NCI-H1694 (cell line): ENCODE measurements around the gene IRF1.
"Not testable (repeated sequence)": the region's sequence is repeated elsewhere in the genome, so short reads cannot be mapped to it uniquely, and the experiment has no call there.

Experiments
- DNase-seq: peaks from one replicate; lab custom pipeline; 2025; lab: John Stamatoyannopoulos, UW

Gene IRF1

DNA sequence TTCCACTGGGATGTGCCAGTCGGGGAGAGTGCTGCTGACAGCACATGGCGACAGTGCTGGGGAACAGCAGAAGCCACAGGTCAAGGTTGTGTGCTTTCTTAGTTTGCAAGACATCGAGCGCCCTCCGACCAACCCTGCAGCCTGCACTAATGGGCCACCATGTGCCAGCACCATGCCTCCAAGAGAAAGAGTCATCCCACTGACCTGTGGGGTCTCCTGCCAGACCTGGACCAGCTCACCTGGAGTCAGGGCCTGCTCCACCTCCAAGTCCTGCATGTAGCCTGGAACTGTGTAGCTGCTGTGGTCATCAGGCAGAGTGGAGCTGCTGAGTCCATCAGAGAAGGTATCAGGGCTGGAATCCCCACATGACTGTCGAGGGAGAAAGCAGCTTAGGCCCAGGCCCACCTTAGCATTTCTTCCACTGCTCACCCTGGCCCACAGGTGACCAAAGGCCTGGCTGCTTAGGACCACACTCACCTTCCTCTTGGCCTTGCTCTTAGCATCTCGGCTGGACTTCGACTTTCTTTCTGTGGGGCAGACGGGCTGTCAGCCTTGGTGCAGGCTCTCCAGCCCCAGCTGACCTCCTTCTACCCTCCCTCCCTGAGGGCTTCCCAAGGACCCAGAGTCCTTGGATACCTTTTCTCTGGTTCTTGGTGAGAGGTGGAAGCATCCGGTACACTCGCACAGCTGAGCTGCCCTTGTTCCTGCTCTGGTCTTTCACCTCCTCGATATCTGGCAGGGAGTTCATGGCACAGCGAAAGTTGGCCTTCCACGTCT is 4.1 kb downstream of the IRF1 start:
- no peak for DNase-seq

DNA sequence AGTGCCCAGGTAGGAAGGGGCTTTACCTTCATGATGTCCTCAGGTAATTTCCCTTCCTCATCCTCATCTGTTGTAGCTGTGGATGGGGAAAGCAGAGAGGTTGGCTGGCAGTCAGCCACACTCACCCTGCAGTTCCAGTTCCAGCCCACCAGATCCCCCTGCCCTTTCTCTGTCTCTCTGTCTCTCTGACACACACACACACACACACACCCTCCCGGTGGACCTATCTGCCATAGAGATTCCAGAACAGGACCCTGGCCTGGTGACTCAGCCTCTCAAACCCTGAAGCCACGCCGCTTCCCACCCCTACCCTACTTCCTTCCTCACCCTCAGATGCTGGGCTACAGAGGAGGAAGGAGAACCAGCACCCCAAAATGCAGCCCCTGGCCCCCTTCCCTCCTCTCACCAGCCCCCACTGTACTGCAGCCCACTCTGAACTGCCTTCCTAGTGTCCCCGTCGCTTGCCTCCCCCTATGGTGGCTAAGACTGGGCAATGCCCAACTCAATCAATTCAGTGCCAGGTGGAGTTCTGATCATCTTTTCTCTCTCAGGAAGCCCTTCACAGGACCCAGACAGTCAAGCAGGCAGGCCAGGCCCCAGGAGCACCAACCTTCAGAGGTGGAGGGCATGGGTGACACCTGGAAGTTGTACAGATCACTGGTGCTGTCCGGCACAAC is 4.8 kb downstream of the IRF1 start:
- DNase-seq, result no peak

DNA sequence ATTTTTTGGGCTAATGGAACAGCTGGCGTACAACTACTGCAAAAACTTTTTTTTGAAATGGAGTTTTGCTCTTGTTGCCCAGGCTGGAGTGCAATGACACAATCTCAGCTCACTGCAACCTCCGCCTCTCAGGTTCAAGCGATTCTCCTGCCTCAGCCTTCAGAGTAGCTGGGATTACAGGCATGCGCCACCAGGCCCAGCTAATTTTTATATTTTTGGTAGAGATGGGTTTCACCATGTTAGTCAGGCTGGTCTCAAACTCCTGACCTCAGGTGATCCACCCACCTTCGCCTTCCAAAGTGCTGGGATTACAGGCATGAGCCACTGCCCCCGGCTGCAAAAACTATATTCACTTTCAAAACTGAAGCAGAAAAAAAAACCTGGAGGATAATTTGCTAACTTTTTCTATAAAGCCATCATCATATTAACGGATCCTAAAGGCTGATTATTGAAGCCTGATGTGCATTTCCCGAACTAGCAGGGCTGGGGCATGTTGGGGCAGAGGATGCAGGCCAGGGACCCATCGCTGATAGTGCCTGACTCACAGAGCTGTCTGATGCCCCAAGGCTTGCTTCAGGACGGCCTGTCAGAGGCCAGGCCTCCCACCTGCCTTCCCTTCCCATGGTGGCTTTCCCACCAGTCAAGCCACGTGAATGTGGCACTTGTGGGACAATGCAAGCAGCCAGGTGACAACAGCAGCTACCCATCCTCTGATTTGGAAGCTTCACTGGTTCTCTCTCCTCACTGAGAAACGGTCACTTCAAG is 5.5 kb downstream of the IRF1 start:
- not testable (repeated sequence) for DNase-seq

DNA sequence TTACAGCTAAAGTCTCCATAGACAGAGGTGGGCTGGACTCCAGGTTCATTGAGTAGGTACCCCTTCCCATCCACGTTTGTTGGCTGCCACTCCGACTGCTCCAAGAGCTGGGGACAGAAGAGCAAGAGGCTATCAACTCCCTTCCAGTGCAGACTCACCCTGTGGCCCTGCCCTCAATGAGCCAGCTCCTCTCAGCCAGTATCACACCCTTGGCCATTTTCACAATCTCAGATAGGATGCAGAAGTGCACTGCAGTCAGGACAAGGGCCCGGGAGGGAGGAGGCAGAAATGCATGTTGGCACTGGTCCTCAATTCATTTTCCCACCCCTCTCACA is 6.2 kb downstream of the IRF1 start:
- DNase-seq, result no peak

DNA sequence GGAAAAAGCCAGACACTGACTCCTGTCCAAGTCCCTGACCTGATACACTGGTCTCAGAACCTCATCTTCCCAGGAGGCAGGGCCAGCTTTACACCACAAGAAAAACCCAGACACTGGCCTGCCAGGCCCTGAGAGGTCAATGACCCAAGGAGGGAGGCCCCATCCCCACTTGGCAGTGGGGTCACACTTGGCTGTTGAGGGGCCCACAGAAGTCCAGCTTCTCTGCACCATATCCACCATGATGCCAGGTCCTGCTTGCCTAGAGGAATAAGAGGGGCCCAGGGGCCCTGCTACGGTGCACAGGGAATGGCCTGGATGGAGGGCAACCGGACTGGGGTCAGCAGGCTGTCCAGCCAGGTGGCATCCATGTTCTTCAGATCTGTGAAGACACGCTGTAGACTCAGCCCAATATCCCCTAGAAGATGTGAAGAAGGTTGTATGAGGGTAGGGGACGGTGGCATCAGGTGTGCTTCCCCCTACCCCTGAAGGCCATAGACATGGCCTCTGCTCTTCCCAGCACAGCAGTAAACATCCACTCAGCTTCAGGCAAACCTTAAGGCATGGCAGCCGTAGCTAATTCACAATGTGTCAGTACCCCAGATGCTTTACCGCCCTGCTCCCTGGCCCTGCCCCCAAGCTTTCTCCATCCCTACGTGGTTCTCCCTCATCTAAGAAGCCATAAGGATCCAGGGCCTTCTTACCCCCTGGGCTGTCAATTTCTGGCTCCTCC is 6.7 kb downstream of the IRF1 start:
- no peak for DNase-seq

DNA sequence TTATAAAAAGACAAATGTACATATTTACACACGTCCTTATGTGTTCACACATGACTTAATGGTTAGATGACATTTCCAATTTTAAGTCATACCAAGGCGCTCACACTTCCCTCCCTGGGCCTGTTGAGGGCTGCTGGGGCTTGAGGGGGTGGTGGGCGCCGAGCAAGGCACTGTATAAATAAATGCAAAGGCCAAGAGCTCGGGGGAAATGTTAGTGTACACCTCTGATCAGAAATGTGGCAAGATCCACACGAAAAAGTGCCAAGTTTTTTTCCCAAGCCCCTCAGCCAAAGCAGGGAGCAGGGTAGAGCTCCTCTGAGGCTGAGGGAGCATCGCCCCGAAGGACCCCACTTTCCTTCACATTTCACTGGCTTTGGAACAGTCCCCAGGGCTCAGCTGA is 7.5 kb downstream of the IRF1 start:
- DNase-seq, result no peak

DNA sequence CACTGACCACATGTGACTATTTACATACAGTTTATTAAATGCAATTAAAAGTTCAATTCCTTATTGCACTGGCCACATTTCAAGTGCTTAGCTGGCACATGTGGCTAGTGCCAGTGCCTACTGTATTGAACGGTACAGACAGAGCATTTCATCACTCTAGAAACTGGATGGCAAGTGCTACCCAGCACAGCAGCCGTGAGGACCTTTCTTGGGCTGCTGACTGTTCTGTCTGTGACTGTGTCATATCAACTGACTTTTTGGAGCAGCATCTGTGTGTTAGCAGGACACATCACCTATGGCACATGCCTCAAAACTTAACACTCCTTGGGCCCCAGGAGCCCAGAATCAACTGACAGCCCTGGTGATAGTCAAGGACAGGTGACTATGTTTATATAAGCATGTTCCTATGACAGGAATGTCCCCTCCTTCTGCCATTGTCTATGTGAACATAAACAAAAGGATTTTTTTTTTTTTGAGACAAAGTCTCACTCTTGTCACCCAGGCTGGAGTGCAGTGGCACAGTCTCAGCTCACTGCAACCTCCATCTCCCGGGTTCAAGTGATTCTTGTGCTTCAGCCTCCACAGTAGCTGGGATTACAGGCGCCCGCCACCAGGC is 8.9 kb downstream of the IRF1 start:
- DNase-seq, result no peak

DNA sequence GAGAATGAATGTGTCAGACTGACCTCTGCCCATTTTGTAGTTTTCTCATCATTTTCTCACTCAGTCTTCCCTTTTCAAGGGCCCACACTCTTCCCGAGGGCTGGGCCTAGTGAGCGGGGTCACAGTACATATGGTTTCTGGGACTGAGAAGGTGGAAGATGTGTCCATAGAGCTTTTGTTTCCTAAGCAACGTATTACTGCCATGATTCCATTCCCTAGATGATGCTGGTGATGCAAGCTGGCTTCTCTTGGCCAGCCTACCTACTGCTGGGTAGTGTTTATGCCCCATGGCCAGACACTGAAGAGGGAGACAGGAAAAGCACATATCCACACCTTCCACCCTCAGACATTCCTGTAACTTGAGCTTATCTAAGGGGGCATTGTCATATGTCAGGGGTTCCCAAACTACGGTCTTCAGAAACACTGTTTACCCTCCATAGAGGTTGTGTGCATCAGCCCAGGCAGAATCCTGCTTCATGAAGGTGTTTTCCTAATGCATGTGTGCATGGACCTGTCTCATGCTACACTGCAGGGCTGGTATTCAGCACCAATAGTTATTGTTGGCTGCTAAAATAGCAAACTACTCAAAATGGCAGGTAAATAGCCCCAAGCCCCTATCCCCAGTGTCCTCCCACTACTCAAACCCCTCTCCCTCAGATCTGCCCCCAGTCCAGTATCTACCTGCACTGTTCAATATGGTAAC is 9.5 kb downstream of the IRF1 start:
- no peak for DNase-seq

DNA sequence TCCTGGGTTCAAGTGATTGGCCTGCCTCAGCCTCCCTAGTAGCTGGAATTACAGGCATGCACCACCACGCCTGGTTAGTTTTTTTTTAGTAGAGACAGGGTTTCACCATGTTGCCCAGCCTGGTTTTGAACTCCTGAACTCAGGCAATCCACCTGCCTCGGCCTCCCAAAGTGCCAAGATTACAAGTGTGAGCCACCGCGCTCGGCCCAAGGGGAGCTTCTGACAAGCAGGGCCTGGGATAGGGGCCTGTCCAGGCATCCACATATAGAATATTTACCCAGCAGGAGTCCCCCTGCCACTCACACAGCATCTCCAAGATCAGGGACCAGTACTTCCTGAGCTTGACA is 10.1 kb downstream of the IRF1 start:
- no peak for DNase-seq

DNA sequence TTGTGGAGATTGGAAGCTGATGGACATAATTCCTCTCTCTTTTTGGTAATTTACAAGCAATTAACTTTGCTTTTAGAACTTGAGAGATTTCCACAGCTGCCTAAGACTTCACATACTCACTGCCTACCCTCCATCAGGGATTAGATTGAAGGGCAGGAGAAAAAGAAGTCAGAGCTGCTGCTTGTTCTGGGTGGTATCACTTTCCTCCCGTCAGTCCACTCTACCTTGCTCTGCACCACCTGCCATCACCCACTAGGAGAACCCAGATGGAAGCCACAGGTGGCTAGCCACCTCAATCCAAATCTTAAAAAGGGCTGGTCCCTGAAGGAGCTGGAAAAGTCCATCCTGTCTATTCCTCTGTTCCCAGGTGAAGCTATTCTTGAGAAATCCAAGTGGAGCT is 10.5 kb downstream of the IRF1 start:
- DNase-seq, result no peak

DNA sequence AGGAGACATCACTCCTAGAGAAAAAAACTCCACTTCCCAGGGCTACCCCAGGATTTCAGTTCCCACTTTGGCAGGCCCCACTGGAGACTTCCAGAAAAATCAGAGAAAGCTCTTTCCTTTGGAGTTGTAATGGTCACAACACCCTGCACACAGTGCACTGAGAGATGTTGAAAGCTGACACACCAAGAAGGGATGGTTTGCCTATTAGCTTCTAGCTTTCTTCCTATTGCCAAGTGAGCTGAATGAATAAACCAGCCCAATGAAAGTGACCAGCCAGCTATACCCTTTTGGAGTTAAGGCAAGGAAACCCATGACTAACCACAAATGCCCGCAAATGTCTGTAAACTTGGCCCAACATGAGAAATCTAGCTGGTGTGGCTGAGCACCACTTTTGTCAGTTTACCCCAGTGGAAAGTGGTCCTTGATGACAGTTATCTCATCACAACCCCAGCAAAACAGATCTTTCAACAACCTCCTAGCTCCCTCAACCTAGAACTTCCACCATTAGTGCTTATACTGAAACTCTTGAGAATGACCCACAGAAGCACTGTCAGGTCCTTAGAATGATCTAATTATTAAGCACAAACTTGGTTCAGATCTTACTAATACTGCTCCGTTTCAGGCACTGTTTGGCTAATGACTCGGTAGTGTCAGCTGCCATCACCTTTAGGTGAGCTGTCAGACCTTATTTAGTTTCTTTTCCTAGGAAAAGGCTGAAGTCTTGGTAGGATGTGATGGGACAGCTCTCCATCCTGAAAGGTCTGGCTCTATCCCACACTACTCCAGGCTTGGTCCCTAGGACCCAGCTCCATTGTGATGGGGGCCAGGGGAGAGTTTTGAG is 11.2 kb downstream of the IRF1 start:
- no peak for DNase-seq

DNA sequence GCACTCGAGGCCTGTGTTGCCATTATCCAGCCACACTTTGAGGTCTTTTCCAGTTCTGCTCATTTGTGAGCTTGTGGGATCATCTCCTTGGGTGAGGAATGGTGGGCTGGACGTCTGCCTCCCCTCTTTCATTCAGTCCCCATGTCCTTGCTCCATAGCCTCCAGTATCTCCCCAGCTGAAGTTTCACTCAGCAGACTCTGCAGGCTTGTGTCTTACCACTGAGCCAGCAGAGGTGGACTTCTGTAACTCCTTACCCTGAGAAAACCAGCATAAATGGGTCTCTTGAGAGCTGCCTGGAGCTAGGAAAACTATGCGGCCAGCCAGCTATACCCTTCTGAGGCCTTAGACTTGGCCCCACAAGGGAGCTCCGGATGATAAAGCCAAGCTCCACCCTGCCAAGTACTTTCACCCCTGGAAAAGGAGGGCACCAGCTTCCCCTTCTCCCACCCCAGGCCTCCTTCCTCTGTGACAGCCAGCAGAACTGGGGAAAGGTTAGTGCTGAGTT is 12.2 kb downstream of the IRF1 start:
- DNase-seq, result no peak

DNA sequence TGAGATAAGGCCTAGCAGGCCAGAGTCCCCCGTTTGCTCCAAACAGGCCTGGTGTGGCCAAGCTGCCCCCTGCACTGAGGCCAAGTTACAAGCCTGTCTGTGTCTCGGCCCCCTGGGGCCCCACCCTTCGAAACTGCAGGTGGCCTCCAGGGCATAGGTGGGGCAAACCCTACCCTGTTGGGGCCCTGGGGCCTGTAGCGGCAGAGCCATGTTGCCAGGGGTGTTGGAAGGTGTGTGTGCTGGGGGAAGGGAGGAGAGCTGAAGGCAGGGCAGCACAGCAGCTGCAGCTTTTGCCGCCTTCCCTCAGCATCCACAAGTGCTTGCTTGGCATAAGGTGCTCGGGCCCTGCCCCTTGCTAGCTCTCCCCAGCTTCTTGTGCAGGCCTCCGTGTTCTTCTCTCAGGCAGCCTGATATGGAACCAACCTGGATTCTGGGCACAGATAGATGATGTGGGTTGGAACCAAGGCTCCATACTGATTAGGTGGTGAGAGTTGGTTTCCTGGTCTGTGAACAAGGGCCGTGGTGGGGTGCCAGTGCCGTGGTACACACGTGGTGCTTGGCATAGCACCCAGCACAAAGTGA is 12.7 kb downstream of the IRF1 start:
- no peak for DNase-seq

DNA sequence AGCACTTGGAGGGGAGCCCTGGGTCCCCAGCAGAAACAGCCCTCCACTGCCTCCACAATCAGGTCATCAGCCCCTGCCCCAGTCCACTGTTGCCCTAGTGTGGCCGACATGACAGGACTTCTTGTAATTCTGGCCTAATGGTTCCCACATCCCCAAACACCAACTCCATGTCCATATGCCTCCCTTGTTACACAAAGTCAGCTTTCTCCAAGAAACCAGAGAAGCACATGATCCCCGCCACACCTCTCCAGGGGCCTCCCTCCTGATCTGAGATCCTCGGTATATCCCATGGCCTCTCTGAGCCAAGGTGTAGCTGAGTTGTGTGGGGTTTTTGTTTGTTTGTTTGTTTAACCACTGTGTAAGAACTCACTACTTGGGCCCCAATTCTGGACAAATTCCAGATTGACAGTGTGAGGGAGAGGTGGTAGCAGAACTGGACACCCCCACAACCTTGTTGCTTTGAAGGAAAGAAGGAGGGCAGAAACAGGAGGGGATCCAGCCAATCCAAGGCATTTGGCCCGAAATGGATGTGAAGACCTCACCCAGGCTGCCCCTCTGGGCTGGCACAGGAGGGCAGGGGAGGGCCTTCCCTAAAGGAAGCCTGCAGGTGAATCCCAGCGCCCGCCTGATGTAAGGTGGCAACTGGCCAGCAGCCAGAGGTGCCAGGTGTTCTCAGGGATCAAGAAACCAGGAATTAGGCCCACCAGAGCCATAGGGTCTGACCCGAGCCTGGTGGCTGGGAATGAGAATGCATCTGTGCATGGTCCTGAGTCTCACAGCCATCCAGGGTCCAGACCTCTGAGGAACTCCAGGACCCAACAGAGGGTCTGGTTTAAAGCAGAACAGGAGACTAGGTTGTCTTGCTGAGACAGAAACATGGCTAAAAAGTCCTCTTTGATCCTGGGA is 13.4 kb downstream of the IRF1 start:
- DNase-seq, result no peak

DNA sequence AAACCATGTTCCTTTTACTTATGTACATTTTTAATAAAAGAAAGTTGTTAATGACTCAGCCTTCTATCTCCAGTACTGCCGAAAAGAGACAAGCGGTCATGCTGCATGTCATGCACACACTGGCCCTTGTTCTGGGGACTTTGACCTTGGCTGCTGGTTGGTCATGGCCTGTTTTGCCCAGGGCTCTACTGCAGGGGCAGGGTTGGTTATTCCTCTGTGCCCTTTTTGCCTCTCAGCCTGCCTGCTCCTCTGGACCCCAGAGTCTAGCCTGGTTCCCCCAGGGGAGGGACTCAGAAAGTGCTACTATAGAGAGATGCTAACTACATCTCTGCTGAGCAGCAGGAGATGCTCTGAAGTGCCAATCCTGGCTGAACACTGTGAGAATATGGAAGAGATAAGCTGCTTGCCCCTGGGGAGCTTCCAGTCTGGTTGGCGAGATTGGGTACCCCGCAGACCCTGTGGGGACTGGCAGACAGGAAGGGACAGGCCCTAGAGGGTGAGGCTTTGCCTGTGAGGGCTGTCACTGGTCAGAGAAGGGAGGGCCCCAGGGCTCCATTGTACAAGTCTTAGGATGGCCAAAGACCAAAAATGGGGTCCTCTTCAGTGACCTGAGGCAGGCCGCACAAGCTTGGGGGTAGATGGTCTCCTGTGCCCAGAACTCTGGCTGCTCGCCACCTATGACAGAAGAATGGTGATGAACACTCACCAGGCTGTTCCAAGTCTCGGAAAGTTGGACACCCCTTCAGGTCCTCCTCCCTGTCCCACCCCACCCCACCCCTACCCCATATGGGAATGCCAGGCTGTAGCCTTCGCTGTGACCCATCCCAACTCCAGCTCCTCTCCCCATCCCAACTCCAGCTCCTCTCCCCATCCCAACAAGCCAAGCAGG is 14.3 kb downstream of the IRF1 start:
- DNase-seq, result no peak

DNA sequence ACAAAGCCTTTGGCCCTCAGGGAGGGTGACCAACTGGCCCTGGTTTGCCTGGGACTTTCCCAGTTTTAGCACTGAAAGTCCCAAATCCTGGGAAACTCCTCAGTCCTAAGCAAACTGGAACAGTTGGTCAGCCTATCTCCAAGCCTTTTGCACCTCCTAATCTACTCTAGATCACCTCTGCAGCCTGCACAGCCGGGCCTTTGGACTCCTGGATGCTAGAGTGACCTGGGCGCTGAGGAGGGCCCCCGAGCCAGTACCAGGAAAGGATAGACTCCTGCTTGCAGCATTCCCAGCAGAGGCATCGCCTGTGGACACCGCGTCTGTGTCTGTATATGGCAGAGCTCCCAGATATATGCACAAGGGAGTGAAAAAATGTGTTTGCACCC is 15.1 kb downstream of the IRF1 start:
- DNase-seq, result no peak

DNA sequence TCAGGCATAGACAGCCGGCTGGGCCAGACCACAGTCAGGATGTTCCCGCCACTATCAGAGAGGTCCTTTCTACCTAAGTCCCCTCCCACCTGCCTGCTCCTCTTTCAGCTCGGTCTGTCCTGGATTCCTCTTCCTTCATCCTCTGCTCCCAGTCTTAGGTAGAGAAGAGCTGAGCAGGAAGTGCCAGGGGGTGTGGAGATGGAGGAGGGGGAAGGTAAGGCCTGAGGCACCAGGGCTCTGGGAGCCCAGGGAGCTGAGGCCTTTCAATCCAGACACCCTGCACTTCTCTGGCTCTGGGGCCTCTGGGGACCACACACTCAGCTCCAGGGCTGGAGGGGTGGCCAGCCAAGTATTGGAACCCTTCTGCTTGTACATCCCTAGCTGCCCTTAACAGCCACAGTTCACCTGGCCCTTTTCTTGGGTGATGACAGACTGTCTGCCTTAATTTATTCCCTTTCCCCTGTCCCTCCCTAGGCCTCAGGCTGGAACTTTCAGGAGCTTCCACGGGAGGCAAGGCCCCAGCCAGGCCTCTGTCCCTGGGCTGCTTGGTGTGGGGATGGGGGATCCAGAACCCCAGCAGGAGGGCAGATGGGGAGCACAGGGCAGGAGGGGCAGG is 15.6 kb downstream of the IRF1 start:
- DNase-seq, result no peak
